Caki2 (cell line): ENCODE data around the gene CYTH3. TPM values are rescaled to one million over a fixed set of nuclear protein-coding genes. Genes with fewer than 3 reads are reported as not detected.
A peak's percentile ranks its signal among the peaks of the same experiment; 100 is the strongest.
"Not testable (repeated sequence)": the region's sequence is repeated elsewhere in the genome, so short reads cannot be mapped to it uniquely, and the experiment has no call there.

Experiments
- DNase-seq: peaks from one replicate; pipeline ENCODE4 v3.0.0-alpha.2; 2015; ENCODE audit warnings: low read depth
- in situ Hi-C: cut with HindIII; loops from 2 replicates; pipeline ENCODE4 v1.10.0; 2016; ENCODE audit warnings: low sequenced_read_pairs, low pct_unique_long_range_greater_than_20kb, mixed read lengths
- total RNA-seq: library from RNA; depleted of rRNA; stranded (reverse); fragments of >200 nt; shearing (Covaris generic); gene quantifications from 2 replicates; pipeline ENCODE4 v1.2.3, GENCODE V29; 2014; ENCODE audit warnings: low replicate concordance; rRNA removed

Gene CYTH3, protein sequence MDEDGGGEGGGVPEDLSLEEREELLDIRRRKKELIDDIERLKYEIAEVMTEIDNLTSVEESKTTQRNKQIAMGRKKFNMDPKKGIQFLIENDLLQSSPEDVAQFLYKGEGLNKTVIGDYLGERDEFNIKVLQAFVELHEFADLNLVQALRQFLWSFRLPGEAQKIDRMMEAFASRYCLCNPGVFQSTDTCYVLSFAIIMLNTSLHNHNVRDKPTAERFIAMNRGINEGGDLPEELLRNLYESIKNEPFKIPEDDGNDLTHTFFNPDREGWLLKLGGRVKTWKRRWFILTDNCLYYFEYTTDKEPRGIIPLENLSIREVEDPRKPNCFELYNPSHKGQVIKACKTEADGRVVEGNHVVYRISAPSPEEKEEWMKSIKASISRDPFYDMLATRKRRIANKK
- 7.0 and 18.9 TPM in 2 replicates for total RNA-seq

DNA sequence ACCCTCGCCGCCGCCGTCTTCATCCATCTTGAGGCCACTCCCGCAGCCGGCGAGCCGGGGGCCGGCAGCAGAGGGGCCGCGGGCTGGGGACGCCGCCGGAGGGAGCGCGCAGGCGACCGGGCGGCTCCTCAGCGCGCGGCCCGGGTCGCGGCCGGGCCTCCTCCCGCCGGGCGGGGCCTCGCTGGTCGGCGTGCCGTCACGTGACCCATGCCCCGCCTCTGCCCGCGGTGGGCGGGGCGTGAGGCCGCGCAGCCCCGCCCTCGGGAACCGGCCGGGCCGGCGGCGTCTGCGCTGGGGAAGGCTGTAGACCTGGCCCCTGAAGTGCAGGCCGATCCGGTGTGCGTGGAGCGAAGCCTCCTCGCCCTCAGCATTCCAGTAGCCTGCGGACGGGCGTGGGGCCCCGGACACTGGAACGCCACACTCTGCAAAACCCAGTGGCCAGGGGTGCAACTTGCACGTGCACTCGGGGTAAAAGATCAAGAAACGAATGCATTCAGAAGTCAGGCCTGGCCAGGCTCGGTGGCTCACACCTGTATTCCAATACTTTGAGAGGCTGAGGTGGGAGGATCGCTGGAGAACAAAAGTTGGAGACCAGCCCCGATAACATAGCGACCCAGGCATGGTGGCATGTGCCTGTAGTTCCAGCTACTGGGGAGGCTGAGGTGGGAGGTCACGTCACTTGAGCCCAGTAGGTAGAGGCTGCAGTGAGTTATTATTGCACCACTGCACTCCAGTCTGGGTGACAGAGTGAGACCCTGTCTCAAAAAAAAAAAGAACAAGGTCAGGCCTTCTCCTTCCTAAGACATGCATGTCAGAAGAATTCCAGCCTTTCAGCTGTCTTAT, at the start of gene CYTH3:
Gene CYTH3, minus strand, starts transcription at position 144 of the 843 bp plus-strand sequence. Its CDS starts 117 bp downstream, at position 27.
- in situ Hi-C loops: no loop called here
- DNase-seq: peak; percentile 84

DNA sequence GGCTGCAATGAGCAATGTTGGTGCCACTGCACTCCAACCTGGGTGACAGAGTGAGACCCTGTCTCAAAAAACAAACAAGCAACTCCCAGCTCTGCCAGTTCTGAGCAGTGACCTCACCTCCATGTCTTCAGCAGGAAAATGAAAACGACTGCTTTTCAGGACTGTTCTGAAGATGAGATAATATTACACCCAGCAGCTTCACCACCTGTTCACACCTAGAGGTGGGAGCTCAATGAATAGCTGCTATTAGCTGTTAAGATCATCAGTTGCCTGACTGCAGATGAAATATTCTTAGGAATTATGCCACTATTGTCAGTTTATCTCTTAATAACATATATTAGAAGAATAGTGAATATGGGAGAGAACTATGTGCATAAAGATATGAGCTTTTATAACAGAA, 48.4 kb upstream of the CYTH3 start:
- no peak for DNase-seq
- in situ Hi-C loops: no loop called here

DNA sequence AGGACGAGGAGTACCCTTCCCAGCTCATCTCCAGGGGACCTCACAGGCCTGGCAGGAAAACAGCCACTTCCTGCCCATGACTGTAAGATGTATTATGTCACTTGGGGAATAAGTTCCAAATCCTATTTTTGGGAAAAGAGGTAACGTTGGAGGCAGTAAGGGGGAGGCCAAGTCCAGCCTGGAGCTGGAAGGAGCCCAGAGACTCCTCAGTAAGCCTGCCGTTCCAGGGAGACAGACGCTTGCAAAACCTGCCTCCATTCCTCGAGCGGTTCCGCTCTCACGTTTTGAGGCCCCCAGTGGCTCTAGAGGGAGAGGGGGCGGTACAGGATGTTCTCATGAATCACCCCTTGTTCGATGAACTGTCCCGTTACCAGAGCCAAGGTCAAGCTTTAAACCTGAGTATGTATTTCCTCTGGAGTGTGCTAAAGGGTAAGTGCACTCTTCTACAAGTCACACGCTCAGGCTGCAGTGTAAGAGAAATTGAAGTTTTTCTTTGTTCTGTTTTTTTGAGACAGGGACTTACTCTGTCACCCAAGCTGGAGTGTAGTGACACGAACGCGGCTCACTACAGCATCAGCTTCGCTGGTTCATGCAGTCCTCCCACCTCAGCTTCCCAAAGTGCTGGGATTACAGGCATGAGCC, 45.5 kb upstream of the CYTH3 start:
- in situ Hi-C loops: loop anchor here (10.0 kb wide), 1 partner anchor 173 kb away; no protein-coding TSS in a partner anchor
- no peak for DNase-seq

DNA sequence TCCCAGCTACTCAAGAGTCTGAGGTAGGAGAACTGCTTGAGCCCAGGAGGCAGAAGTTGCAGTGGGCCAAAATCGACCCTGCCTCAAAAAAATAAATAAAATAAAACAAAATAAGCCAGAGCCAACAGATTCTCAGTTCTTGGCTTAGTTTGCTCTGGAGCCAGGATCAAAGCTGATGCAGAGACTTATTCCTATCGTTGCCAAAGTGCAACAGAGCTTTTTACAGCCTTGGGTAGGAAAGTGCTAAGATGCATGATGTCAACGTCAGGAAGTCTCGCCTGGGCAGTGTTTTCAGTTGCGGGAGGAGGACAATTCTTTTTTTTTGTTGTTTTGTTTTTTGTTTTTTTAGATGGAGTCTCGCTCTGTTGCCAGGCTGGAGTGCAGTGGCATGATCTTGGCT, 43.8 kb upstream of the CYTH3 start:
- DNase-seq: no peak
- in situ Hi-C loops: loop anchor here (10.0 kb wide), 1 partner anchor 171 kb away; no protein-coding TSS in a partner anchor

DNA sequence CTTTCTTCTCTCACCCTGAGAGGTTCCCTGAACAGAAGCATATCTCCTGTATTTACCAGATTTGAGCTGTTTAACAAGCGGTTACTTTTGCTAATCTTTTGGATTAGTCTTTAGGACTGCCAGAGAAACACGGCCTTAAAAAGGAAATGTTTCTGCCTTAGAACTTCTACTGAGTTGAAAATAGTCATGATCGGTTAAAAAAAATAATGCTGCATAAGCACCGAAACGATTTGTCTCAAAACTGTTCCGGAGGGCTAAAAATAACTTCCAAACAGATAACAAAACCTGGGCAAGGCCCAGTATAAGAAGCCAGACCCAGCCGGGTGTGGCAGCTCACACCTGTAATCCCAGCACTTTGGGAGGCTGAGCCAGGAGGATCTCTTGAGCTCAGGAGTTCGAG, 43.3 kb upstream of the CYTH3 start:
- DNase-seq: no peak
- in situ Hi-C loops: loop anchor here (10.0 kb wide), 1 partner anchor 171 kb away; no protein-coding TSS in a partner anchor

DNA sequence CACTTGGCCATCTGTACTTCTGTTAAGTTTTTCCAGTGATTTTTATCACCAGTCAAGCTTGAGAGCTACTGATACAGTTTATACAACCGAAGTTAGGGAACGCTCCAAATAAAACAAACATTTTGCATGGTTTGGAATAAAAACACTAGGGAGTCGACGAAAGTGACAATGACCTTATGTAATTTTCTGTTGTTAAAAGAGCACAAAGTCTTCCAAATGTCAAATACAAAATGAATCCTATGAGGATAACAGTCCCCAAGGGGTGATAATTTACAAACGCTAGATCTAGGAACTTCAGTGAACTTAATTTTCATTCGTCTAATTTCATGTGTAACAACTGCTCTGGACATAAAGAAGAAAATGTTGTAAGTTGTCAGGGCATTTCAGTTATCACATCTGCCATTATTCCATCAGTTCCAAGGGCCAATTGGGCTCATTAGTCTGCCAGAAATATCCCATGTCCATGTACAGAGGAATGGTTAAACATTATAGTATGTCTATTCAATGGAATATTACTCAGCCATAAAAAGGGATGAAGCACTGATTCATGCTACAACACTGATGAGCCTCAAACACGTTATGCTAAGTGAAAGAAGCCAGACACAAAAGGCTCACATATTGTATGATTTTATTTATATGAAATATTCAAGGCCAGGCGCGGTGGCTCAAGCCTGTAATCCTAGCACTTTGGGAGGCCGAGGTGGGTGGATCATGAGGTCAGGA, 38.0 kb upstream of the CYTH3 start:
- in situ Hi-C loops: loop anchor here (10.0 kb wide), 1 partner anchor 166 kb away; no protein-coding TSS in a partner anchor
- no peak for DNase-seq

DNA sequence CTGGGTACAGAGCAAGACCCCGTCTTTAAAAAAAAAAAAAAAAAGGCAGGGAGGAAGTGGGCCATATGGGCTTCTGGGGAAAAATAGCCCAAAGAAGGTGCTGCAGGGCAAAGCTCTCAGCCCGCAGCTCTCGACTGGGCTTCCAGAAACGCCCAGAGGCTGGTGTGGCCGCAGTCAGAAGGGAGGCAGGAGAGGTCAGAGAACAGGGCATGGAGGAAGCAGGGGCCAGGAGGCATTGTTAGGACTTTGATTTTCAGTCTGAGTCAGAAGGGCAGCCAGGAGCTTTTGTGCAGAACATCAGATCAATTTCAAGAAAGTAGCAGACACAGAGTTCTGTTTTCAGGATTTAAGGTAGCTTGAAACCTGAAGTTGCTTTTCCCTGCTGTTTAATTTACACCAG, 35.3 kb upstream of the CYTH3 start:
- no peak for DNase-seq
- in situ Hi-C loops: no loop called here

DNA sequence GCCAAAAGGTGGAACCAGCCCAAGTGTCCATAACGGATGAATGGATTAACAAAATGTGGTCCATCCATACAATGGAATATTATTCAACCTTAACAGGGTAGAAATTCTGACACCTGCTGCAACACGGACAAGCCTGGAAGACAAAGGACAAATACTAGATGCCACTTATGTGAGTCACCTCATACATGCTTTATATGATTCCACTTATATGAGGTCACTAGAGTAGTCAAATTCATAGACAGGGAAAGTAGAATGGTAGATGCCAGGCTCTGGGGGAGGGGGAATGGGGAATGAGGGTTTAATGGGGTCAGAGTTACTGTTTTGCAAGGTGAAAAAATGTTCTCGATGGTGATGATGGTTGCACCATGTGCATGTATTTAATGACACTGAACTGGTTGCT, 34.0 kb upstream of the CYTH3 start:
- DNase-seq: peak; percentile 86

DNA sequence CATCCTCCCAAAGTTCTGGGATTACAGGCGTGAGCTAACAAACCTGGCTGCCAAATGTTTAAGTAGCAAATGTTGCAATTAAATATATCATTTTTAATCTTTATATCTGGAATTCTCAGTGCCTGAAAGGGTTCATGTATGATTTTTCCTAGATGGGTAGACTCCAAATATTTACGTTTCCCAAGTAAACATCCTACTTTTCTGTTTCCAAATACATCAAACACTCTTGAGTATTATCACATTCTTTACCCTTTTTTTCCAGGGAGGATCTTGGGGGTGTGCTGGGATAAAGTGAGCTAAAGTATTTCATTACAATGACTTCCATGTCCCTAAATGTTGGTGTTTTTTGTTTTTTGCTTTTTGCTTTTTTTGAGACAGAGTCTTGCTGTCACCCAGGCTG, 32.9 kb upstream of the CYTH3 start:
- no peak for DNase-seq
- in situ Hi-C loops: no loop called here

More for the DNA sequence above, 34.0 kb upstream of the CYTH3 start:
- in situ Hi-C loops: no loop called here

DNA sequence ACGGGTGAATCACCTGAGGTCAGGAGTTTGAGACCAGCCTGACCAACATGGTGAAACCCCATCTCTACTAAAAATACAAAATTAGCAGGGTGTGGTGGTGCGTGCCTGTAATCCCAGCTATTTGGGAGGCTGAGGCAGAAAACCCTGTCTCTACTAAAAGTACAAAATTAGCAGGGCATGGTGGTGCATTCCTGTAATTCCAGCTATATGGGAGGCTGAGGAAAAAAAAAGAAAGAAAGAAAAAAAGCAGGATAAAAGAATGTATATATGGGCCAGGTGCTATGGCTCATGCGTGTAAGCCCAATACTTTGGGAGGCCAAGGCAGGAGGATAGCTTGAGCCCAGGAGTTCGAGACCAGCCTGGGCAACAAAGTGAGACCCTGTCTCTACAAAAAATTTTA, 29.0 kb upstream of the CYTH3 start:
- DNase-seq, in situ Hi-C loops: not testable (repeated sequence)

DNA sequence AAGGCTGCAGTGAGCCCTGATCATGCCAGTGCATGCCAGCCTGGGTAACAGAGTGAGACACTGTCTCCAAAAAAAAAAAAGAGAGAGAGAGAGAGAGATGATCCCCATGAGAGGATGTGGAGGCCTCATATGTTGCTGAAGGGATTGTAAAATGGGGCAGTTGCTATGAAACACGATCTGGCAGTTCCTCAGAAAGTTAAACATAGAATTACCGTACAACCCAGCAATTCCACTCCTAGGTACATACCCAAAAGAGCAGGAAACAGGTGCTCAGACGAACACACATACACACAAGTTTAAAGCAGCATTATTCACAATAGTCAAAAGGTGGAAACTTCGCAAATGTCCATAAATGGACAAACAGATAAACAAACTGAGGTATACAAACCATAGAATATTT, 27.4 kb upstream of the CYTH3 start:
- in situ Hi-C loops: no loop called here

DNA sequence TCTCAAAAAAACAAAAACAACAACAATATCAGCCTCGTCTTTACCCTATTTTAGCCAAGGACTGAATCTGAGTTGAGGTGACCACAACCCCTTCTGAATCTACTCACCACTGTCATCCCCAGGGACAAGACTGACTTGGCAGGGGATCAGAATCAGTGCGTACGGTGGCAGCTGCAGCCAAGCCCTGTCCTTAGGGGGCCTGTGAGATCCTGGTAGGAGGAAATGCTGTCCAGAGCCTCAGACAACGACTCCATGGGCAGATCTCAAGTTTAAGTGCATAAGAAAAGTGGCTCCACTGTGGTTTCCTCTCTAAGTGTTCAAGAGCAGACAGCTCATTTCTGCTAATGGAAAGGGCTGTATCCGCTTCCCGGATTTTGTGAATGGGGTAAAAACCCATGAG, 22.4 kb upstream of the CYTH3 start:
- DNase-seq: no peak
- in situ Hi-C loops: no loop called here

More for the DNA sequence above, 27.4 kb upstream of the CYTH3 start:
- no peak for DNase-seq

DNA sequence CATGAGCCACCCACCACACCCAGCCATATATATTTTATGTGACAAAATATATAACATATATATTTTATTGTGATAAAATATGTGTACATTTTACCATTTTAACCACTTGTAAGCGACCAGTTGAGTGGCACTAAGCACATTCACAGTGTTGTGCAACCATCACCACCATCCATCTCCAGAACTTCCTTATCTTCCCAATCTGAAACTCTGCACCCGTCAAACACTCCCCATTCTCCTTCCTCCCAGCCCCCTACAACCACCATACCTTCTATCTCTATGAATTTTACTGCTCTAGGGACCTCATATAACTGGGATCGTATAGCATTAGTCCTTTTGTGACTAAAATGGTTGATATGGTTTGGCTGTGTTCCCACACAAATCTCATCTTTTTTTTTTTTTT, 20.8 kb upstream of the CYTH3 start:
- no peak for DNase-seq
- in situ Hi-C loops: no loop called here

DNA sequence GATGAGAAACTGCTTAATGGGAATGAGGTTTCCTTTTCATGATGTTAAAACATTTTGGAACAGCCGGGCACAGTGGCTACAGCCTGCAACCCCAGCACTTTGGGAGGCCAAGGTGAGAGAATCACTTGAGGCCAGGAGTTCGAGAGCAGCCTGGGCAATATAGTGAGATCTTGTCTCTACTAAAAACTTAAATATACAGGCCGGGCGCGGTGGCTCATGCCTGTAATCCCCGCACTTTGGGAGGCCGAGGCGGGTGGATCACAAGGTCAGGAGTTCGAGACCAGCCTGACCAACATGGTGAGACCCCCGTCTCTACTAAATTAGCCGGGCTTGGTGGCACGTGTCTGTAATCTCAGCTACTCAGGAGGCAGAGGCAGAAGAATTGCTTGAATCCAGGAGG, 19.5 kb upstream of the CYTH3 start:
- DNase-seq, in situ Hi-C loops: not testable (repeated sequence)

DNA sequence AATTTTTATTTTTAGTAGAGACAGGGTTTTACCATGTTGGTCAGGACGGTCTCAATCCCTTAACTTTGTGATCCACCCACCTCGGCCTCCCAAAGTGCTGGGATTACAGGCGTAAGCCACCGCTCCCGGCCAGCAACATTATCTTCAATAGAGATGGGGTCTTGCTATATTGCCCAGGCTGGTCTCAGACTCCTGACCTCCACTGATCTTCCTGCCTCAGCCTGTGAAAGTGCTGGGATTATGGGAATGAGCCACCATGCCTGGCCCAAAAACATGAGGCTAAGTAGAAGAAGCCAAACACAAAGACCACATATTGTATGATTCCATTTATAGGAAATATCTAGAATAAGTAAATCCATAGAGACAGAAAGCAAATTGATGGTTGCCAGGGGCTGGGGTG, 19.1 kb upstream of the CYTH3 start:
- in situ Hi-C loops: no loop called here
- DNase-seq: no peak

DNA sequence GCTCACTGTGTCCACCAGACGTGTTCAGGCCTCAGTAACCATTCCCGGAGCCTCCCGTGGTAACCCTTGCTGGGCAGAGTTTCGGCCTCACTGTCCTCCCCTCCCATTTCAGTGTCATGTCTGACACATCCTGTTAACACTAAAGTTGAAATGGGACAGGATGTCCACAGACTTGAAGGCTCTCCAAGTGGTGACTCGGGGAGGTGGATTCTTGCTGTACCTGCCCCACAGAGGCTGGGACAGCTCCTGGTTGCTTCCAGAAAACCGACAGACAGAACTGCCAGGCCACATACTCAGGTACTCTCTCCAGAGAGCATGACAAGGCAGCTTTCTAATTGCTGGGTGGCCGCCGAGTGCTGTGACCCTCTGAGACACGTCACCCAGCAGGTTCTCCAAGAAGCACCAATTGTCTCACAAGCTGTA, 17.9 kb upstream of the CYTH3 start:
- in situ Hi-C loops: no loop called here
- no peak for DNase-seq

DNA sequence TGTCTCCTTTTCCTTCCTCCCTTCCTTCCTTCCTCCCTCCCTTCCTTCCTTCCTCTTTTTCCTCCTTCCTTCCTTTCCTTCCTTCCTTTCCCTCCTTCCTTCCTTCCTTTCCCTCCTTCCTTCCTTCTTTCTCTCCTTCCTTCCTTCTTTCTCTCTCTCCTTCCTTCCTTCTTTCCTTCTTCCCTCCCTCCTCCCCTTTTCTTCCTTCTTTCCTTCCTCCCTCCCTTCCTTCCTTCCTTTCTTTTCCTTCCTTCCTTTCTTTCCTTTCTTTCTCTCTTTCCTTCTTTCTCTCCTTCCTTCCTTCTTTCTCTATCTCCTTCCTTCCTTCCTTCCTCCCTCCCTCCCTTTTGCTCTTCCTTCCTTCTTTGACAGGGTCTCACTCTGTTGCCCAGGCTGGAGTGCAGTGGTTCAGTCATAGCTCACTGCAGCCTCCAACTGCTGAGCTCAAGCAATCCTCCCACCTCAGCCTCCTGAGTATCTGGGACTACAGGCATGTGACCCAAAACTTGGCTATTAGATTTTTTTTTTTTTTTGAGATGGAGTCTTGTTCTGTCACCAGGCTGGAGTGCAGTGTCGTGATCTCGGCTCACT, 15.9 kb upstream of the CYTH3 start:
- in situ Hi-C loops: no loop called here
- DNase-seq: no peak

DNA sequence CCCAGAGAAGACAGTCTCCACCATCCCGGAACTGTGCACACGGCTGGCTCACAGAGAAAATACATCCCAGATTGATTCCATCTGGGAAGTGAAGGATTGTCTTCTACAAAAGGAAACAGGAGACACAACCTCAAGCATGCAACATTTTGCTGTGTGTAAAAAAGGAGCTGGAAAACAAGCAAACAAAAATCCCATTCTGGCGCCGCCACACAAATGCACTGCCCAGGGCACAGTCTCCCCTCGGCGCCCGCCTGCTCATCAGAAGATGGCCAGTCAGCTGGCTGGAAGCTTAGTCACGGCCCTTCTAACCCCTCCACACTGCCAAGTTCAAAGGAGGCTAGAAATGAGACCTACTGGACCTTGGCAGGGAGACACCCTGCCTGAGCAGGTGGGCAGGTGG, 14.1 kb upstream of the CYTH3 start:
- DNase-seq: no peak
- in situ Hi-C loops: no loop called here
